Activated naive CD4-positive, alpha-beta T cell treated with Interleukin-2 at 50 U/mL for 16 hours (primary cell): ENCODE data around the gene EMID1.

ENCODE experiments used
- DNase-seq: peaks from one replicate; pipeline ENCODE4 v3.0.0-alpha.2; 2020

EMID1 gene

DNA sequence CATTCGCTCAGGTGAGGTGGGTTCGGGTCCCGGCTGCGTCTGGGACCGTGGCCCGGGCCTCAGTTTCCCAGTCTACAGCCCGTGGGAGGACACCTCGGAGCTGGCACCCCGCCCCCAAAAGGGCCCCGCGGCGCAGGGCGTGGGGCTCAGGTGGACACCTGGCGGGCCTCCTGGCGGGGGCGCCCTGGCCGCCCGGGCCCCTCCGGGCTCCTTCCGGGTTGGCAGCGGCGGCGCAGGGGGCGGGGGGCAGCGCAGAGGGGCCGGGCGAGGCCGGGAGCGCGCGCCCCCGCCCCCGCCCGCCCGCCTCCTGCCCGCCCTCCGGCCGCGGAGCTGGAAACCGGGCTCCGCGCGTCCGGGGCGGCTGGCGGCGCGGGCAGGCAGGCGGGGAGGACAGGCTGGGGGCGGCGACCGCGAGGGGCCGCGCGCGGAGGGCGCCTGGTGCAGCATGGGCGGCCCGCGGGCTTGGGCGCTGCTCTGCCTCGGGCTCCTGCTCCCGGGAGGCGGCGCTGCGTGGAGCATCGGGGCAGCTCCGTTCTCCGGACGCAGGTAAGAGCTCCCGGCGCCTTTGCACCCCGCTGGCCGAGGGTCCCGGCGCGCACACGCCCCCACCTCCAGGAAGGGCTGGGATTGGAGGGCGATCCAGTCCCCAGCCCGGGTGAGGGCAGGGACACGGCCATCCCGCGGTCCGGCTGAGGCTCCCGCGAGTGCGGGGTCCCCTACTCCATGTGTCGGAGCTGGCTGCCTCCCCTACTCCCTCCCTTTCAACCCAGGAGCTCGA, at the start of gene EMID1:
EMID1 (plus strand) TSS at position 303 of the 778 bp plus-strand sequence; CDS start at position 446, 143 bp downstream.
- peak; percentile 20 for DNase-seq

DNA sequence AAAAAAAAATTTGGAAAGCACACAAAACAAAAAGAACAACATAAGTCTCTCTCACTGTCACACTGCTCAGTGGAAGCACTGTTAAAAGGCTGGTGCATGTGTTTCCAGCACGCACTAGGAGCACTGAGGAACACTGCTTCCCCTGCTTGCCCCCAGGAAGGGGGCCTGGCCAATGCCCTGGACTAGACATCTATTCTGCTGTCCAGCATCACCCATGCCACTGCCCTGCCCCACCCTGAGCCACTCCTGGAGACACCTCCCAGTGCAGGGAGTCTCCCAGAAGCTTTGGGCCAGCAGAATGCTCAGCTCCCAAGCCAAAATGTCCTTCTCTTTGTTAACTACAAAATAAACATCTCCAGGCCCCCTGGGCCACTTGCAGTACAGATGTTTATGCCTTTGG, 49.7 kb upstream of the EMID1 start:
- DNase-seq: no peak

DNA sequence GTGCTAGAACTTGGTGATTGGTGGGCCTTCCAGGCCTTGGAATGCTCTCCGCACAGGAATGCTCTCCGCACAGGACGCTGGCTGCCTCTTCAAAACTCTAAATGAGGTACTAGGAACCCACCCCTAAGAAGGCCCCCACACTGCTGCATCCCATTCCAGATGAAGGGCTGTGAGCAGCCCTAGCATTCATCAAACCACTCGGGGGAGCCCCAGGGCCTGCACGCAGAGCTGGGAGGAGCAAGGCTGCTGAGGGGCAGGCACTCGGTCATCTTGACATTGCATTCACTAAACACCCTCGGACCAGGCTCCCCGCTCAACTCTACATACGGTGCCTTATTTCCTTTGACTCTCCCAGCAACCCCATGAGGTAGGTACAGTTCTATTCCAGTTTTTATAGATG, 49.2 kb upstream of the EMID1 start:
- DNase-seq: no peak

DNA sequence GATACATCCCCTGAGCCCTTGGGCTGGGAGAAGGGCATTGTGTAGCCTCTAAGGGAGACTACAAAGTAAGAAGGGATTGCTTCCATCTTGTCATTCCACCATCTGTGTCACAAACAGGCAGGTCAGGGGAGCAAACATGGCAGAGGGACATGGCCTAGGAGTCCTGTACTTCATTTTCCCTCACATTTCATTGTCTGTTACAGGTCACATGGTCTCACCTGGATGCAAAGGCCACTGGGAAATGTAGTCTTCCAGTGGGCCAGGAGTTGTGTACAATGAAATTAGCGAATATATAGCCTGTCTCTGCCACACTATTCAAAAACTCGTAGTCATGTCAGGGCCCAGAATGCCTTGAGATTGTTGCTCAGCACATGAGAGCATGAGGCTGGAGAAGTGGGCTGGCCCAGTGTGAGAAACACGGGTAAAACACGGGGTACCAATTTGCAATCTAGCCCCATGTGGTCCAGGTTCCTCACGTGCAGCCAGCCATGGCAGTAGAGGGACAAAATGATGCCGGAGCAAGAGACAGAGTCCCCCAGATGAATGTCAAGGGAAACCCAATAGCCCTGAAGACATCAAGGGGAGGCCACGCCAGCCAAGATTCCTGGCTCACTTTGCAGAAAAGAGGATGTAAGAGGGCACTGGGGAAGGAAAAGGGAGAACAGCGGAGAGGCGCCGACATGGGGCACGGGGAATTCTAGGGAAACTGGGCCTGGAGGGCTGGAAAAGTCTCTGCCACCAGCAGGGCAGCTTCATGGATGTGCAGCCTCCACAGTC, 47.7 kb upstream of the EMID1 start:
- no peak for DNase-seq

DNA sequence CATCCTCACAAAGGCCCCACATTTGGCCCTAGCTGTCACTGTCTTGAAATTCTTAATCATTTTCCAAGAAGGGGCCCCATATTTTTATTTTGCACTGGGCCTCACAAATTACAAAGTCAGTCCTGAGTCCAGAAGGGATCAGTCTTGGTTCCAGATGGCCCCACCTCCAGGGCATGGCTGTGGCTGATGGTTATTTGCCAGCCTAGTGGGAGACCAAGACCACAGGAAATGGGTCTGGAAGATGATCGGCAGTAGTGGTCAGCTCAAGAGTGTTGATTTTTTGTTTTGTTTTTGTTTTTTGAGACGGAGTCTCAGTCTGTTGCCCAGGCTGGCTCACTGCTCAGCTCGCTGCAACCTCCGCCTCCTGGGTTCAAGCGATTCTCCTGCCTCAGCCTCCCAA, 47.1 kb upstream of the EMID1 start:
- DNase-seq: no peak

DNA sequence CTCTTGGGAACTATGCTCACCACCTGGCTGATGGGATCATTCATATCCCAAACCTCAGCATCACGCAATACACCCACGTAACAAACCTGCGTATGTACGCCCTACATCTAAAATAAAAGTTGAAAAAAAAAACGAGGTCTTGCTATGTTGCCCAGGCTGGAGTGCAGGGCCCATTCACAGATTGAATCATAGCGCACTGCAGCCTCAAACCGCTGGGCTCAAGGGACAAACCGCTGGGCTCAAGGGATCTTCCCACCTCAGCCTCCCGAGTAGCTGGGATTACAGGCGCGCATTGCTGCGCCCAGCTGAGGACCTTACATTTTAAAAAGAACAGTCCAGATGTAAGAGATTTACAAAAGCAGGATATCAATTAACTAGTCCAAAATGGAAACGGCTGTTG, 41.9 kb upstream of the EMID1 start:
- DNase-seq: no peak

DNA sequence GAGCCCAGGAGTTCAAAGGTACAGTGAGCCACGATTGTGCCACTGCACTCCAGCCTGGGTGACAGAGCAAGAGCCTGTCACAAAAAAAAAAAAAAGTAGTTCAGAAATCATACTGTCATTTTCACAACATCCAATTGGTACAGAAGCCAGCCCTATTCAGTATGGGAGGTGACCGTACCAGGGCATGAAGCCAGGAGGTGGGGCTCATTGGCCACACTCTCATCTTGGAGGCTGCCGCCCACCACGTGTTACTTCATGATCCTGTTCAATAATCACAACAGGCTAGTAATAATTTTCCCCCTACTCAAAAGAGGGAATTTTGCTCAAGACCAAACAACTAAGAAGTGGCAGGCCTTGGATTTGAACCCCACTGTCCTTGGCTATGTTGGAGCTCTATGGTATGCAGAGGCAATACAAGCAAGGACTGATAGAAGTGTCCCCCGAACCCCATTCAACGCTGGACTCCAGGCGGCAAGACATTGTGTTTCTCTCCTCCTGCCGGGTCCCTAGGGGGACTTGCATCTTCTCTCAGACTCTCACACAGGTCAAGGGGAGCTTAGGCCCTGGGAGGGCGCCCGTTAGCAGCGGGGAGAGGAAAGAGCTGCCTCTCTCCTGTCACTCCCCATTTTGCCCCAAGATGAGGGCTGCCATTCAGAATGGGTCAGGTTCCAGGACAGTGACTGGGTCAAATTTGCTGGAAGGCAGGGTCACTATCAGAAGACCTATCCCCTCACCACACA, 40.2 kb upstream of the EMID1 start:
- DNase-seq: no peak

DNA sequence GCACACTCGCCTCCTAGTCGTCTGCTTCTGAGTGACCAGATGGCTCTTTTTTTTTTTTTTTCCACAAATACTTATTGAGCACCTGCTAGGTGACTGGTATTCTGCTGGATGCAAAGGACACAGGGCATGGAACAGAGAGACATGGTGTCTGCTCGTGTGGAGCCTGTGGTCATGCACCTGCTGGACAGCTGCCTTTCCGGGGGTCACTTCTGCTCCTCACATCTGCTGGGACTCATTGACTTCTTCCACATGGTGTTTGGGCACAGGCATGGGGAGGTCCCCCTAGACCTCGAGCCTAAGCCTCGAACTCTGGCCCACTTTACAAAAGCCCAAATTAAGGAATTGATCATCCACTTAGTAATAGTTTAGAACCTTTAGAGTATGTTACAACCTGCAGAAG, 39.5 kb upstream of the EMID1 start:
- no peak for DNase-seq

DNA sequence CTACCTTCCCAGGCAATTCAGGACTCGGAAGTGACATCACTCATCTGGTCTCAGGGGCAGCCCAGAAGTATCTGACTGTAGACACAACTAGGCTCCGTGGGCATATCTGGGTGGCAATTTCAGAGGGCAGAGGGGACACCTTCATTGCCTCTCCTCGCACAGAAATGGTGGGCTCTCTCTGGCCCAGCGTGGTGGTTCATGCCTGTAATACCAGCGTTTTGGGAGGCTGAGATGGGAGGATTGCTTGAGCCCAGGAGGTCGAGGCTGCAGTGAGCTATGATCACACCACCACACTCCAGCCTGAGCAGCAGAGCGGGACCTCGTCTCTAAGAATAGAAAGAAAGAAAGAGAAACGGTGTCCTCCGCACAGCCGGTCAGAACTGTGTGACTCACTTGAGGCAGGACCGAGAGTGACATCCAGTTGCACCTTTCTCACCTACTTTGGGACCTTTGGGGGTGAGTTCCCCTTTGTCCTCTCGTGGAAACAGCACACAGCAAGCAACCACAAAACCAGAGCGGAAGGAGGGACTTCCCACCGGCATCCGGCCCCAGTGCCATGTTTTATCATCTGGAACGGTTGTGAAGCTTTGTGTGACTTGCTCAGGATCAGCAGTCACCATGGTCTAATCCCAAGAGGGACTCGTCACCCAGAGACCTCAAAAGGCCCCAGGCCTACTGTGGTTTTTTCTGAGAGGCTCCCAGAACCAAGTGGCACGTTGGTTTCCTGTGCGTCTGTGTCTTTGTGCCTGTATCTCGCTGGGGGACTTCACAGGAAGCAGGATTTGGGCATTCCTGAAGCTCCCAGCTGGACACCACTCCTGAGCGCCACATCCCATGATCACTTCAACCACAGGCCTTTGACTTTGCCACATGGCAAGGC, 38.4 kb upstream of the EMID1 start:
- peak; percentile 43 for DNase-seq

DNA sequence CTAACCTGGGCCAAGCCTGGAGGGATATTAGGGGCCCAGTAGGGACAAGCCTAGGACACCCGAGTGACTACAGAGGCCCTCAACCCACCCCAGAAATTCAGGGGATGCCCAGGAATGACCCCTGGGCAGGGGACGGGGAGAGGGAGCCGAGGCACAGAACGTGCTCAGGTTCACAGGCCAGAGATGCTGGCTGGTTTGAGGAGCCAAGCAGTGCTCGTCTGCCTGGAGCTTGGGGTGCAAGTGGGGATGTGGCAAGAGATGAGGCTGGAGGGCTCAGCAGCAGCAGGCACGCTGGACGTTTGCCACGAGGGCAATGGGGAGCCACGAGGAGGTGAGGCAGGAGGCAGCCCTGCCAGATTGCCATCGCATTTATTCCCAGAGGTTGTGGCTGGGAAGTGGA, 34.0 kb upstream of the EMID1 start:
- no peak for DNase-seq

DNA sequence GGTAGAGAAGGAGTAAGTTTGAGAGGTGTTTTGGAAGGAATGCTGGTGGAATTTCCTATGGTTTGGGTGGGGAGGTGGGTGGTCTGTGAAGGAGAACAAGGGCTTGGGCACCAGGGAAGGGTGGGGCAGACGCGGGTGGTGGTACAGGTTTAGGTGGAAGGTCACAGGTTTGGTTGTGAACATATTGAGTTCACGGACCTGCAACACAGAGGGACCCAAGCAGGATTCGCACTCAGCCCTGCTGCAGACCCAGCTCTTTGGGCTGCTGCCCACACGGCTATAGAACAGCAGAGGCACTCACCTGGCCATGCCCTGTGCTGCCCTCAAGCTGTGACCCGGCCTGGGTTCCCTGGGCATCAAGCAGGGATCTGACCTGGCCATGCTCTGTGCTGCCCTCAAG, 33.5 kb upstream of the EMID1 start:
- DNase-seq: no peak

DNA sequence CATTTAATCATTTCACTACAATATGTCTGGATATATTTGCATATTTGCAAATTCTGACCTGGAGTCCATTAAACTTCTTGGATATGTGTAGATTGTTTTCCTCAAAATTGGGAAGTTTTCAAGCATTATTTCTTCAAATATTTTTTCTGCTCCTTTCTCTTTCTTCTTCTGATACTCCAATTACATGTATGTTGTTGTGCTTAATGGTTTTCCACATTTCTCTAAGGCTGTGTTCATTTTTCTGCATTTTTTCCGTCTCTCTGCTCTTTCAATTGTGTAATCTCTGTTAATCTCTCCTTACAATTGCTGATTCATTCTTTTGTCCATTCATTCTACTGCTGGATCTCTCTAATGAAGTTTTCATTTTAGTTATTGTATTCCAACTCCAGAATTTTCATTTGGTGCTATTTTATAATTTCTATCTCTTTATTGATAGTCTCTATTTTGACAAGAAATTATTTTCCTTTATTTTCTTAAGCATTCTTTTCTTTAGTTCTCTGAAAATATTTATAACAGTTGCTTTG, 30.3 kb upstream of the EMID1 start:
- DNase-seq: no peak

DNA sequence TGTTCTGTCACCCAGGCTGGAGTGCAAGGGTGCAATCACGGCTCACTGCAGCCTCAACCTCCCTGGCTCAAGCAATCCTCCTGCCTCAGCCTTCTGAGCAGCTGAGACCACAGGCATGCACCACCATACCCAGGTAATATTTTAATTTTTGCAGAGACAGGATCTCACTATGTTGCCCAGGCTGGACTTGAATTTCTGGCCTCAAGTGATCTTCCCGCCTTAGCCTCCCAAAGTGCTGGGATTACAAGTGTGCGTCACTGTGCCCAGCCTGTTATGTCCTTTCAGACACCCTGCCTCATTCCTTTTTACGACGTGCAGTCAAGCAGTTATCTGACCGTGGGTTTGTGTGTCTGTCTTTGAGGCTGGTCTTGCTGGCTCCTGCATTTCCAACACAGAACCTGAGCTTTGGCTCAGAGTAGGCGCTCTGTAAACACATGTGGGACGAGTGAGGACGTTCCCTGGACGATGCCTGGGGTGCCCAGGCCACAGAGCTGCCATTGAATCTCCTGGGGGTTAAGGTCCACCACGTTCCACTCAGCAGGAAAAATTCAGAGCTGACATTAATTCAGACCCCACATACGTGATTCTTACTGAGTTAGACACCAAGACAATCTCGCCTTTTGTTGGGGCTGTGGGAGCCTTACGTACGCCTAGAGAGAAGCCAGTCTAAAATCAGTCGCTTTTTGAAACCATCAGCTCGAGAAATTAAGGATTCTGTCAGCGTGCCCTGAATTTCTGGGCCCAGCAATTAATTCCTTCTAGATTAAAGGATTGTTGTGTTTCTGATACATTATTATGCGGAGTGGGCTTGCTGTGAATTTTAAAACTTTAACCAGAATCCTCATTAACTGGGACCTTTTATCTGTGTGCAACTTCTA, 21.5 kb upstream of the EMID1 start:
- no peak for DNase-seq

DNA sequence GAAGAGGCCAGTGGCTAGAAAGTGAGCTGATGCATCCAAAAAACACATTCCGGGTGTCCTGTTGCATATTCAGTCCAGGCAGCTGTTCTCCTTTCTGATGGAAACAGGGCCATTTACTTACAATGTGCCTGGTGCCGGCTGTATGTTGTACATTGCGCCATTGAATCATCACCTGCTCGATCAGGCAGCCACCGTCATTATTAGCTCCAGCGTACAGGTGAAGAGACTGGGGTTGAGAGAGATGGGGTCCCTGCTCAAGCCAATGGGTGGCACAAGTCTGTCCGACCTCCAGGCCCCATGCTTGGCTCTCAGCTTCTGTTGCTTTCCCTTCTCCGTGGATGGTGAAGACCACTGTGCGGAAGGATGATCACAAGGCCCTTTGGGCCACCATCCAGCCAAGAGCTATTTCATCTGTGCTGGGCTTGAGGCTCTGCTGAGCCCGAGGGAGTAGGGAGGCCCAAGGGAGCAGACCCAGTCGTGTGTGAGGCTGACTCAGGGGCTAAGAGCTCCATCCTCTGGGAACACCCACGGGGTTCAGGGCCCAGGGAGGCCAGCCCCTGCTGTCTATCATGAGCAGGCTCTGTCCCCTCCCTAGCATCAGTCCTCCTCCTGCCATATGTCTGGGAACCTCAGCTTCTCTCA, 20.7 kb upstream of the EMID1 start:
- no peak for DNase-seq

DNA sequence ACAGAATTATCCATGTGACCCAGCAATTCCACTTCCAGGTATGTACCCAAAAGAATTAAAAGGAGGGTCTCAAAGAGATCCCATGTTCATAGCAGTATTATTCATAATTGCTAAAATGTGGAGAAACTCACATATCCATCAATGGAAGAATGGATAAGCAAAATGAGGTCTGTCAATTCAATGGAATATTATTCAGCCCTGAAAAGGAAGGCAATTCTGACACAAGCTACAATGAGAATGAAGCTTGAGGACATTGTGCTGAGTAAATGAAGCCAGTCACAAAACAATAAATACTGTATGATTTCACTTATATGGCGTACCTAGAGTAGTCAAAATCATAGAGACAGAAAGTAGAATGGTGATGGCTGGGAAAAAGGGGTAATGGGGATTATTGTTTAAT, 19.4 kb upstream of the EMID1 start:
- no peak for DNase-seq

DNA sequence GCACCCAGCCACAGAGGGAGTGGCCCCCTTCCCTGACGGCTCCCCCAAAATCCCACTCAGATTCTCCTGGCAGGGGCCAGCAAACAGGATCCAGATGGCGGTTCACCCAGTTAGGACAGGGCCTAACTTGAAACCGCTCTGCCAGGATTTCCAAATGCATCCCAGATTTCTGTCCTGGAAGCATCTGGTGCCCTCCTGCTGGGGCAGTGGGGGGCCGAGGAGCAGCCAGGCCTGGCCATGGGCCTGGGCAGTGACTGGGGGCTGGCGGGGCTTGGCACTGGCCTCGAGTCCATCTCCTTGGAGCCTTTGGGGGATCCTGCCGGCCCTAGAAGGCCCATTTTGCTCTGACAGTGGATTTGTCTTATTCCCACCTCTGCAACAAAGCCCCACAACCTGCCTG, 17.9 kb upstream of the EMID1 start:
- DNase-seq: no peak

DNA sequence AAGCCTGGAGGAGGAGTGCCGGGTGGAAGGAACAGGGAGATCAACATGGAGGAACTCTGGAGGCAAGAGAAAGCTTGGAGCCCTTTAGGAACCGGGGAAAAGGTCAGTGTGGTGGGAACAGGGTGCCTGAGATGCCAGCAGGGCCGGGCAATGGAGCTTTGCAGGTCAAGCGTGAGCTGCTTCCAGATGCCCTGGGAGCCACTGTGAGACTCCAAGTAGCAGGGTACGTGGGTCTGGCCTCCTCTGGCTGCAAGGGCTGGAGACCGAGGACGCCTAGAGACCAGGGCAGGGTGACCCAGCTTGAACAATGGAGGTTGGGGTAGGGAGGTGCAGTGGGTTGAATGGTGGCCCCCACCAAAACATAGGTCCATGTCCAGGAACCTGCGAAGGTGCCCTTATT, 15.6 kb upstream of the EMID1 start:
- DNase-seq: no peak

DNA sequence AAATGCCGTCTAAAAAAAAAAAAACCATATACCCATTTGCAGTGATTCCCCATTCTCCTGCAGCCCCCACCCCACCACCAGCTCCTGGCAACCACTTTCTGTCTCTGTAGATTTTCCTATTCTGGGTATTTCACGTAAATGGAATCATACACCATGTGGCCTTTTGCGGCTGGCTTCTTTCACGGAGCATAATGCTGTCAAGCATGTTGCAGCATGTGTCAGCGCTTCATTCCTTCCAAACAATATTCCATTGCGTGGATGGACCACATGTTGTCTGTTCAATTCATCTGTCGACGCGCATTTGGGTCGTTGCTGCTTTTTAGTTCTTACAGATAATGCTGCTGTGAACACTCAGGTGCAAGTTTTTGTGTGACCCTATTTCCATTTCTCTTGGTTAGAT, 14.8 kb upstream of the EMID1 start:
- no peak for DNase-seq

DNA sequence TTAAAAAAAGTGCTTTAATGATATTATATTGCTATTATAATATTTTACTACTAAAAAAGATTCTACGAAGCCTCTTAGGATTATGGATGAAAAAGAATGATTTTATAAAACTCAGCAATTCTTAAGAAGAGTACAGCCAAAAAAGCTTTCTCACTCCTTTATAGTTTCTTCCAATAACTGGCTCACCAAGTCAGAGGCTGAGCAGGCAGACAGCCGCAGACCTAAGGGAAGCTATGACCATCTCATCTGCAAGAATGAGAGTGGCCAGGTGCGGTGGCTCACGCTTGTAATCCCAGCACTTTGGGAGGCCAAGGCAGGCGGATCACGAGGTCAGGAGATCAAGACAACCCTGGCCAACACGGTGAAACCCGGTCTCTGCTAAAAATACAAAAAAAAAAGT, 12.7 kb upstream of the EMID1 start:
- DNase-seq: no peak

DNA sequence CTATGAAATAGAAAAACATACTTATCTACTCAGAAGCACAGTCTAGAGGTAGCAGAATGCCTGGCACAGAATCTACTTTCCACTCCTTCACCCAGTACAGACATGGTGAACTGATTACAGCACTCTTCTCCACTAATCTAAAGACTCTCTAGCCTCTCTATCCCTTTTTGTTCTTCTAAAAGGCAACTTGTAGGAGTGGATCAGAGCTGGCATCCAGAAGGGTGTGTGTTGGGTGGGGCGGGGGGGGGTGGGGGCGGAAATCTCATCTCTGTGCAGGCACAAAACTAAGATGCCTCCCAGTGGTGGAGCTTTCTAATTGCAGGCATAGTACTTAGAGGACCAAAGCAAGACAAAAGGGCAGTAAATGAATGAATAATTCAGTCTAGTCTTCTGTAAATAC, 11.5 kb upstream of the EMID1 start:
- no peak for DNase-seq
